GM21529 (cell line): Measurements from ENCODE around the gene TENM3.

ENCODE experiments used
- ATAC-seq: cut with Tn5 transposase; IDR thresholded peaks from one replicate; pipeline ENCODE4 v1.9.1; 2021; ENCODE audit not compliant: unreplicated experiment

The TENM3 gene

DNA sequence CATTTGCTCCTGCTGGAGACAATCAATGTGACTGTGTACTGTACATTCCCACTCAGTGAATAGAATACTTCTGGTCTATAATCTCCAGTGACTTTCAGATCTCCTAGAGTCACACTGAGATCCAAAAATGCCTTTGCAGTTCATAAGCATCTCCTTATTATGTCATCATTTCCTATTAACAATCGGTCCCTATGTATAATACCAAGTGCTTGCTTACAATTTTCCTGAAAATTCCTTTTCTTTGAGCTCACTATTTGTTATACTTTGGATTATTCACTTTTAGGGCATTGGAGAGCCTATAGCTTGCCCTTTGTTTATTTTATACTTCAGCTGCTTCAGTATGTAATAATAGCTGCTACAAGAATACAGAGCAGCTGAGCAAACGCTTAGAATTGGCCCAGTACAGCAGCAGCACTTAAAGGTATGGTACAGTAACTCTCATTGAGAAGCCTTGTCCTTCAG is 361.0 kb downstream of the TENM3 start:
- ATAC-seq = no peak

GRCh38 chr4:182604953-182605352 is 361.8 kb downstream of the TENM3 start:
- no peak for ATAC-seq

DNA sequence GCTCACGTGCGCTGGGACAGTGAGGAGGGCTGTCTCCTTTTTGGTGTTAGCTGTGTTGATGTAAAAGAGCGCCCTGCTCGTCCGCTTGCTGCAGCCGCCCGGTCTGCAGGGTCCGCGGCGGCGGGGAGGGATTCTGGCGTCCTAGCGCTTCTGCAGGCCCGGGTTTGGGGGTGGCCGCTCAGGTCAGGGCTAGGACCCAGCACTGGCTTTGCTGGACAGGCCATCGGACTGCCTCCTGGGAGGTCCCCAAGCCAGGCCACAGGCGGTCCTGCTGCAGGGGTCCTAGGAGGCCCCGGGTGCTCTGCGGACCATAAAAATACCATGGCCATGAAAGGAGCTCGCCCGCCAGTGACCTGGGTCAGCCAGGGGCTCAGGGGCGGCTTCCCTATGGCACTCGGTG is 365.3 kb downstream of the TENM3 start:
- ATAC-seq = no peak

- ATAC-seq = no peak
Measured at GRCh38 chr4:182616476-182616875, 373.3 kb downstream of the TENM3 start.

GRCh38 chr4:182619660-182620059 is 376.5 kb downstream of the TENM3 start:
- ATAC-seq = no peak

- no peak for ATAC-seq
Measured at GRCh38 chr4:182620111-182620980, 377.1 kb downstream of the TENM3 start.

DNA sequence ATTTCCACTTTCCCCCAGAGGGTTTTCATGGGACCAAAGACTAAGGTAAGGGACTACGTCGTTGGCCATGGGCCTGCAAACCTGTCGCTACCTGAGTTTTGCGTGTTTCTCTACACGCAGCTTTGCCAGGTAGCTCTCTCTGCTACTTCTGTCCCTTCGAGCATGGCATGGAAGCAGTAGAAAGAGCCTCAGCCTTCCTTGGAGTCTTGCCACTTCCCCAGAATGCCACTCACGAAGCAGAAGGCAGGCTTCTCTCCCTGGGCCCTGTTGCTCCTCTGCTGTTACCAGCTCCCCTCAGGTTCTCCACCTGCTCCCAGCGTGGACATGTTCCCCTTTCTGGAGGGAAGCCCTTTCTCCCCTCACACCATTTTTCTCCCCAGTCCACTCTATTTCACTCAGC is 381.1 kb downstream of the TENM3 start:
- no peak for ATAC-seq

DNA sequence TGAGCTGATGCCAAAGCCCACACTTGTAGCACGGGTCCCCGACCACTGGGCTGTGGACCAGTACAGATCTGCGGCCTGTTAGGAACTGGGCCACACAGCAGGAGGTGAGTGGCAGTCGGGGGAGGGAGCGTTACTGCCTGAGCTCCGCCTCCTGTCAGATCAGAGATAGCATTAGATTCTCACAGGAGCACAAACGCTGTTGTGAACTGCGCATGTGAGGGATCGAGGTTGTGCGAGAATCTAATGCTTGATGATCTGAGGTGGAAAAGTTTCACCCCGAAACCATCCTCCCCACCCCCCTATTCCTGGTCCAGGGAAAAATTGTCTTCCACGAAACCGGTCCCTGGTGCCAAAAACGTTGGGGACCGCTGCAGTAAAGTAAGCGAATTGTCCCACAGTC is 382.0 kb downstream of the TENM3 start:
- no peak for ATAC-seq

- no peak for ATAC-seq
Measured at GRCh38 chr4:182627996-182628395, 384.8 kb downstream of the TENM3 start.

DNA sequence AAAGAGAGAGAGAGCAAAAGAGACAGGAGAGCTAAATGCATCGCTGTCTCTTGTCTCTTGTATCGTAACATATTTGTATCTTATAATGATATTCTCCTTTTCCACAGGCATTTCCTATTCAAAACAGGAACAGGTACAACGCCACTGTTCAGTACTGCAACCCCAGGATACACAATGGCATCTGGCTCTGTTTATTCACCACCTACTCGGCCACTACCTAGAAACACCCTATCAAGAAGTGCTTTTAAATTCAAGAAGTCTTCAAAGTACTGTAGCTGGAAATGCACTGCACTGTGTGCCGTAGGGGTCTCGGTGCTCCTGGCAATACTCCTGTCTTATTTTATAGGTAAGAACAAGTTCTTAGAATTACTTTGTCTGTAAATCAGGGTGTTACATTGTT is 385.3 kb downstream of the TENM3 start:
- ATAC-seq = no peak

GRCh38 chr4:182629096-182629495 is 385.9 kb downstream of the TENM3 start:
- ATAC-seq = no peak

- ATAC-seq = no peak
Measured at GRCh38 chr4:182640491-182640890, 397.3 kb downstream of the TENM3 start.

- no peak for ATAC-seq
Measured at GRCh38 chr4:182640932-182641331, 397.7 kb downstream of the TENM3 start.

GRCh38 chr4:182642831-182643230 is 399.6 kb downstream of the TENM3 start:
- ATAC-seq = no peak

GRCh38 chr4:182643801-182644682 is 400.8 kb downstream of the TENM3 start:
- ATAC-seq = no peak

DNA sequence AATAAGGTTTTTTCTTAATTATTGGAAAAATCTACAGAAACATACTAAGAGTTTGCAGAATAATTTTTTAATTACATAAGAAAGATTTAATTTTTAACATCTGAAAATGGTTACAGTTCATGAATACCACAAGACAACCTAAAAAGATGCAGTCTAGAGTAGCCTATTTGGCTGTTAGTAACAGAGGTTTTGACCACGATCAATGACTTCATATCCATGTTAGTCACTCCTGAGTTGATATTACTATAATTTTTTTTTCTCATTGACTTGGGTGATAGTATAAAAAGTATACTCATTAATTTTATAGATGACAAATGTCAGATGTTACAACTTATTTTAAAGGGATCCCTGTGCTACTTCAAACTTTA is 401.5 kb downstream of the TENM3 start:
- ATAC-seq = no peak

- no peak for ATAC-seq
Measured at GRCh38 chr4:182645511-182645910, 402.3 kb downstream of the TENM3 start.

GRCh38 chr4:182647646-182648300 is 404.6 kb downstream of the TENM3 start:
- ATAC-seq = no peak

GRCh38 chr4:182648766-182649165 is 405.6 kb downstream of the TENM3 start:
- ATAC-seq = no peak

GRCh38 chr4:182649698-182650477 is 406.7 kb downstream of the TENM3 start:
- no peak for ATAC-seq

DNA sequence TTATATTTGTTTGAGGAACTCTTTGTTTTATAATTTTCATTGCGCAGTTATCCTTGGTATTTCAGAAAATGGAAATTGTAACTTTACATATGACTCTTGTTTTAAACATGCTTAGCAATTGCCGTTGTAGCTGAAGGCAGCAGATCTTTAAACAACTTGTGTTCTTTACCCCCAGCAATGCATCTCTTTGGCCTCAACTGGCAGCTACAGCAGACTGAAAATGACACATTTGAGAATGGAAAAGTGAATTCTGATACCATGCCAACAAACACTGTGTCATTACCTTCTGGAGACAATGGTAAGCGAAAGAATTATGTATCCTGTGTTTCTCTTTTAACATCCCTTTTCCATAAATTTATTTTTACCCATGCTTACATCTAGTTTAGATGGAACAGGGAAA is 410.4 kb downstream of the TENM3 start:
- no peak for ATAC-seq
